ENCODE results near the gene CELF4.

Gene CELF4

DNA sequence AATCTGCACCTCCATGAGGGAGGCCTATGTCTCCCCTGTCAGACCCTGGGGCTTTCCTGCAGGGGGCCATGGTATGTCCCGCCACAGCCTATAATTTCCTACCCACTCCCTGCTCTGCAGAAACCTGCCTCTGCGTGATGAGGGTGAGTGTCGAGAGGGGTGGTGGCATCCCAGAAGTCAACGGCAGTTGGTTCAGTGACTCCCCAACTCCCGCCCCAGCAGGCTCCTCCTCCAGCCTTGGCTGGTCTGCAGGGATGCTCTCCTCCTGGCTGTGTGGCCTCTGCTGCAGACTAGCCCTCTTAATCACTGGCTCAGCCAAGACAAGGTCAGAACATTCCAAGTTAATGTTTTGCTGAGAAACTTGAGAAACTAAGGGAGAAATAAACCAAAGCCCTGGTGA, 13.3 kb downstream of the CELF4 start:
- TF ChIP-seq, protein P1, sequence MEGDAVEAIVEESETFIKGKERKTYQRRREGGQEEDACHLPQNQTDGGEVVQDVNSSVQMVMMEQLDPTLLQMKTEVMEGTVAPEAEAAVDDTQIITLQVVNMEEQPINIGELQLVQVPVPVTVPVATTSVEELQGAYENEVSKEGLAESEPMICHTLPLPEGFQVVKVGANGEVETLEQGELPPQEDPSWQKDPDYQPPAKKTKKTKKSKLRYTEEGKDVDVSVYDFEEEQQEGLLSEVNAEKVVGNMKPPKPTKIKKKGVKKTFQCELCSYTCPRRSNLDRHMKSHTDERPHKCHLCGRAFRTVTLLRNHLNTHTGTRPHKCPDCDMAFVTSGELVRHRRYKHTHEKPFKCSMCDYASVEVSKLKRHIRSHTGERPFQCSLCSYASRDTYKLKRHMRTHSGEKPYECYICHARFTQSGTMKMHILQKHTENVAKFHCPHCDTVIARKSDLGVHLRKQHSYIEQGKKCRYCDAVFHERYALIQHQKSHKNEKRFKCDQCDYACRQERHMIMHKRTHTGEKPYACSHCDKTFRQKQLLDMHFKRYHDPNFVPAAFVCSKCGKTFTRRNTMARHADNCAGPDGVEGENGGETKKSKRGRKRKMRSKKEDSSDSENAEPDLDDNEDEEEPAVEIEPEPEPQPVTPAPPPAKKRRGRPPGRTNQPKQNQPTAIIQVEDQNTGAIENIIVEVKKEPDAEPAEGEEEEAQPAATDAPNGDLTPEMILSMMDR (conservative IDR thresholded peaks at IDR 0.05): no peak
- no peak overlapping the region for H3K27ac ChIP-seq

DNA sequence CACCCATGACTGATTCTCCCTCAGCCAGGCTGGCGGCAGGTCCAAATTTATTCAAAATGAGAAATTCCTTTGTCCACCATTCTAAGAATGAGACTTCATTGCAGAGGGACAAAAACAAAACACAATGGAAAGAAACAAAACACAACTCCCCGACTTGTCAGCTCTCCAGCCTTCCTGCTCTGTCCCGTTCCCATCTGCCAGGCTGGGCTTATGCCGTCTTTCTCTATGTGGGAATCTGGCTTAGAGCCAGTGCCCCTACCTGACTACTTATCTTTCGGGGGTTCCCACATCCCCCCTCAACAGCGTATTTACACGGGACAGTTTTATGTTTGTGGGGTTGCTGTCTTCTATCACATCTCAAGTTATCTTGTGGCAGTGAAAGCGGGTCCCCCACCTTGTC, 13.8 kb downstream of the CELF4 start:
- TF ChIP-seq, protein P1 (conservative IDR thresholded peaks at IDR 0.05): no peak
- no peak overlapping the region for H3K27ac ChIP-seq

DNA sequence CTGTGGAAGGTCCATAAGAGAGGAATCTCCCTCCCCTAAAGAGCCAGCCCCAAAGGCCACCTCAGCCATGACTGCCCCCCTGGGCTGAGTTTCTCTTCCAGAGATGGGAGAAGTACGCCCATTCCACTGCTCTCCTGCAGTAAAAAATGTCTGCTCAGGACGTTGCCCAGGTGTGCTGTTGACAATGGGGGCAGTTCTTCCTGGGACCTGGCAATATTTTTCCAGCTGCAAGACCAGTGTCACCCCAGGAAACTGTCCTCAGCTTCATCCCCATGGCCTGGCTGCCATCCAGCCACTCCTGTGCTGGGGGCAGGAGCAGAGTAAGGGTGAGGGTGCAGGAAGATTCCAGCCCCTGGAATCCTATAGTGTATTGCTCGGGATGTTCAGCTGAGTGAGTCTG, 14.3 kb downstream of the CELF4 start:
- TF ChIP-seq, protein P1 (conservative IDR thresholded peaks at IDR 0.05): no peak

DNA sequence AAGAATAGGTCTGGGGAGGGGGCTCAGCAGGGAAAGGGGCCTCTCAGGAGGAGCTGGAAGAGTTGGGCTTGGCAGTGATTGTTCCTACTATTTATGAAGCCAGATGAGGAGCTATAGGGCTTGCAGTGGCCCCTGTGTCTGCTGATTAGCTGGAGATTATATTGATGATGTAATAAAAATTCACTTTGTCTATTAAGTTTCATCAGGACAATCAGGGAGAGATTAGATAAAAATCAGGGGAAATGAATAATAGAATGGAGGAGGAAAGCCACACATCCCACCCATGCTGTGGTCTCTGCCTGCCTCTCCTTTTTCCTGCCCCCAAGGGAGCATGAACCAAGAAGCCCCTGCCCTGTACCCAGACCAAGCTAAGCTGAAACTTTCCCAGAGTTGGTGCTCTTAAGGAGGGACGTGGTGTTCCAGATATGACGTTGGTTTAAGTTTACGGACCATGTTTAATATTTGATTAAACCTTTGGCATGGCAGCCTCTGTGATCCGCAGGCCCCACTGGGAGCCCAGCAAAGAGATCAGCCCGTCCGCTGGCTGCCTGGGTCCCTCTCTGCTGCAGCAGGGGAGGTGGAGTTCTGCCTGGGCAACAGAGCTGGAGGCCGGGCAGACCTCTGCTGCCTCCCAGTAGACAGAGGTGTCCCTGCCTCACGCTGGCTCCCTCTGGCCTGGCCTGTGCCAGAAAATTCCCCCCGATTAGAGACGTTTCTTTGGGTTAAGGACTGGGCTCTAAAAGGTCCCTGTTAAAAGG, 15.3 kb downstream of the CELF4 start:
- no peak overlapping the region for H3K27ac ChIP-seq
- TF ChIP-seq, protein P1 (conservative IDR thresholded peaks at IDR 0.05): no peak

More for the DNA sequence above, 14.3 kb downstream of the CELF4 start:
- H3K27ac ChIP-seq: no peak overlapping the region

DNA sequence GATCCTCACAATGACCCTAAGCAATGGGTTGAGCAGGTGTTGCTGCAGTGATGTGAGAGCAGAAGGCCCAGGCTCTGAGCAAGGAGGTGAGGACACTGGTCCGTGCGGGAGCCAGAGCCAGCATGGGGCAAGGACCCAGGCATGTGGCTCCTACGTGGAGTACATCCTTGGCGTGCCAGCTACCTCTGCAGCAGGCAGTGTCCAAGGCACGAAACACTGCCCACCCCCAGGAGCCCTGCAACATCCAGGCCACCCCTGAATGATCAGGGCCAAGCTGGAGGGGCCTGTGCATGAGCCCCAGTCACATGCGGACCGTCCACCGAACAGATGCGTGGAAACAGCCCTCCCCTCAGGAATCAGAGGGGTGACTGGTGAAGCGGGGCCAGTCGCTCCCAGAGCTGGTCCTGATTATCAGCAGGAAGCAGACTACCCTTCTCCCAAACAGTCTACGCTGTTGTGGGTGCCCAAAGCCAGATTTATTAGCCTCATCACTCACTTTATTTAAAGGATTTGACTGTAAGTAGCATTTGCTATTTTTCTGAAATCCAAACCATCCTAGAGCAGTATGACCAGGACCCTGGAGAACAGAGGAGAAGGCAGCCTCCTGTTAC, 16.8 kb downstream of the CELF4 start:
- H3K27ac ChIP-seq: no peak overlapping the region
- TF ChIP-seq, protein P1 (conservative IDR thresholded peaks at IDR 0.05): no peak

DNA sequence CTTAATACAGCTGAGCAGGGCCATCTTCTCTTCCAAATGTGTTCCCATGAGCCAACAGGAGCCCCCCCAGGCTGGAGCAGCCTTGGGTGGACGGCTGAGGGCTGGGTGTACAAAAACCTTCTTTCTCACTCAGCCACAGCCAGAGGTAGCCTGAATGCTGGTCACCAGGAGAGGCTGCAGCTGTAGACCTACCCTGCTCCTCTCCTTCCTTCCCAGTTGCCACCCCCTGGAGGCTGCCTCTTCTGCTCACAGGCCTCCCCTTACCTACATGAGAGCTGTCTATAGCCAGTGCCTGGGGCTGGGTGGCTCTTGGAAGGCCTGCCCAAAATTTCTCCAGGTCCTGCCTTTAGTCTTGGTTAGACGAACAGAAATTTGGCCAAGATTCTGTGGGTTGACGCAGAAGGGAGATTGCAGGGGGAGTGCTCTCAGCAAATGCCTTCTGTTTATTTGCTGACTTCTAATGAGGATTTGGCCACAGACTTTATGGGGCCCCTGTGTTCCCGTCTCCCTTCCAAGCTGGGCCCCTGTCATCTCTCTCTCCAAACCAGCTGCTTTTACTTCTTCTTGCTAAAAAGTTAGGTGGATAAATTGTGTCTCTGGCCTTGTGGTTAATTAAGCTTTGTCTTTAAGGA, 18.3 kb downstream of the CELF4 start:
- TF ChIP-seq, protein P1 (conservative IDR thresholded peaks at IDR 0.05): no peak
- no peak overlapping the region for H3K27ac ChIP-seq

DNA sequence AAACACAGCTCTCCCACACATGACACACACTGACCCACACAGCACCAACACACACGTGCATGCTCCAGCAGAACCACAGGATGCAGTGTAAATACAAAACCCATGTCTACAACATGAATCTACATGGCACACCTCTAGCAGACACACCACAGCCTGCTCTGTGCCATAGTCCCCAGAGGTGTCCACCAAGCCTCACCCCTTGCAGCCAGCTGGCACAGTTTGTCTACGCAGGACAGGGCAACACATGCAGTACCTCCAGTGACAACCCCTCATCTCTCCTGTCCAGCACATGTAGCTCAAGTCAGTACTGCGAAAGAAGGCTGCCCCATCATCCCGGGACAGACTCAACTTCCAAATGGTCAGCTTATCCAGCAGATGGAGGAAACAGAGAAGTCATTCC, 18.9 kb downstream of the CELF4 start:
- TF ChIP-seq, protein P1 (conservative IDR thresholded peaks at IDR 0.05): no peak

More for the DNA sequence above, 18.9 kb downstream of the CELF4 start:
- no peak overlapping the region for H3K27ac ChIP-seq
